ENCODE data around the gene ARHGEF39.
"Not testable (repeated sequence)": the region's sequence is repeated elsewhere in the genome, so short reads cannot be mapped to it uniquely, and the experiment has no call there.

ARHGEF39 gene

DNA sequence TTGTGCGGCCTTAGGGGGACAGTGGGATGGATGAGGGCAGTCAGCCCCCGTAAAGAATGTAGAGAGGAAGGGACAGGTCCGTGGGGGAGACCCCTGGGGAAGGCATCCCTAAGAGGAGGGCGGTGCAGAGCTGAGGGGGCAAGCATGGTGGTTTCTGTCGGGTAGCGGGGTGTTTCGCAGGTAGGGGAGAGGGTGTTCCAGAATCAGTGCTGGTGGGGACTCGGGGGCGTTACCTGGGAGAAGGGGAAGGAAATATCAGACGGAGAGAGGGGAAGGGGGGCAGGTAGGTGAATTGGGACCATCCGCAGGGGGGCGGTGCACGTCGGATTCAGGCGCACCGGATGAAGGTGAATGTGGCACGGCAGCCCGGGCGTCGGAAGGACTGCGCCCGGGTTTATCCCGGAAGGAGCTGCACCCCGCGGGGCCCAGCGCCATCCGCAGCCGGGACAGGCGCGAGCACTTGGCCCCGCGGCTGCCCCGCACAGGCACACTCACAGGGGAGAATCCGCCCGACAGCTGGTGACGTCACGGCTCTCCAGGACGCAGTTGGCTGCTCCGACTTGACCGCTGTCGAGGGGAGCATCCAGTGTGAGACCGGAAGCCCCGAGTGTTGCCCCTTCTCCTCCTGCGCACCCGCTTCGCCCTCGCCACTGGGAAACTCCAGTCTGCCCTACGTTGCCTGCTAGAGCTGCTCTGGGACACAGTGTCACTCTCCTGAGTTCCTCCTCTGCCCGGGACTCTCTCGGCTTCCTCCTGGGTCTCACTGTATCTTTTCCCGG lies 48.1 kb downstream of the ARHGEF39 start:
- Histone ChIP-seq H3K4me1 (ENCODE audit: control insufficient read depth in 2 of 2, insufficient read depth in 1 of 2, low read depth in 1 of 2, low read length in 2 of 2) (peaks cover 0 to 15% of the 10 kb centered on the region in 2 donors), H3K4ac (ENCODE audit: low read length) (no peak overlapping the region), H3K4me3 (ENCODE audit: low read length in 2 of 2) (peak overlapping the region; percentile 8 to 72), H2AK5ac (ENCODE audit: low read depth, low read length) (peak overlapping the region; percentile 77), H3K79me1 (ENCODE audit: low read depth, low read length) (no peaks in the 10 kb centered on the region), H2BK120ac (ENCODE audit: low read depth, low read length) (no peak overlapping the region), H3K9ac (ENCODE audit: low read depth, low read length, poor library complexity) (peak overlapping the region; percentile 76), H3K9me3 (replicated peaks in 1 of 2; ENCODE audit: control insufficient read depth in 2 of 2, insufficient read depth in 1 of 2, low read depth in 1 of 2, low read length in 2 of 2) (peaks cover 0 to 7% of the 10 kb centered on the region in 2 donors), H2BK15ac (ENCODE audit: low read length) (no peak overlapping the region), H3K18ac (ENCODE audit: low read length) (peak overlapping the region; percentile 78), H3K4me2 (ENCODE audit: insufficient read depth, low read length, poor library complexity, severe bottlenecking) (peak overlapping the region; percentile 47), H3K23ac (ENCODE audit: low read depth, low read length, poor library complexity) (peak overlapping the region; percentile 58), H2AFZ (ENCODE audit: low read length) (peak overlapping the region; percentile 71), H2BK5ac (ENCODE audit: low read length) (no peak overlapping the region), H3K27me3 (ENCODE audit: control insufficient read depth in 3 of 3, insufficient read depth in 3 of 3, low read depth in 1 of 3, low read length in 3 of 3) (peaks cover 7 to 78% (median 34%) of the 10 kb centered on the region in 3 experiments), H3K14ac (ENCODE audit: low read length) (no peak overlapping the region), H3K27ac (replicated peaks; ENCODE audit: low read length) (no peak overlapping the region), H3K36me3 (replicated peaks in 1 of 2; ENCODE audit: control insufficient read depth in 2 of 2, insufficient read depth in 2 of 2, low read length in 2 of 2) (no peaks in the 10 kb centered on the region), H2BK12ac (ENCODE audit: low read length) (no peak overlapping the region), H4K91ac (ENCODE audit: low read depth, low read length, poor library complexity) (no peak overlapping the region), H4K8ac (ENCODE audit: low read depth, low read length) (peak overlapping the region; percentile 19)
- no CpG with 5 or more reads among the region's 51 CpGs for WGBS, 2 donors (ENCODE audit: extremely low coverage in 2 of 2, insufficient read length in 2 of 2, insufficient replicate concordance in 1 of 2)
- no peak for DNase-seq (ENCODE audit: low spot score)

DNA sequence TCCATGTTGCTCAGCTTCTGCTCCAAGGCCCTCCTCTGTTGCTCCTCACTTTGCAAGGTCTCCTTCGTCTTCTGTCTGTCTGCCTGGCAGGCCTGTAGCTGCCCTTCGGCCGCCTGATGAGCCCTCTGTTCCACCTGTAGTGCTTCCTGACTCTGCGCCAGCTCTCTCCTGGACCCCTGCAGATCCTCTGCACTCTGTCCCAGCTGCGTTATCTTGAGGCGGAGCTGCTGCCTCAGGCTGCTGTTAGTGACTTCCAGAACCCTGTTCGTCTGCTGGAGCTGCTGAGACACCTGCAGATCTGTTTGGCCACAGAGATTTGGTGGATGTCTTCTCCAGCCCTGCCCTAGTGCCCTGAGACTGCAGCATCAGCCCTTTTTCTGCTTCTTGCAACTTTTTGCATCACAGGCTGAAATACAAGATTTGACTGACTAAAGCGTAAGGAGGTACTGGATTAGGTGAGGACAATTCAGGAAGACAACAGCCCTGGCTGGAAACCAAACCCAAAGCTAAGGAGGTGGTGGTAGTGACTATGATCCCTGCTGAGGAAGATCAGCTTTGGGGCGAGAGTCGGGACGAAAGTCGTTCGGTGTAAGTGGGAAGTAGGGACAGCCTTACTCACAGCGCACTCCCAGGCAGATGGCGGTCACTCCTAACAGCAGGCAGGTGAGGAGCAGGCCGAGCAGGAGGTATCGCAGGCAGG lies 48.9 kb downstream of the ARHGEF39 start:
- no peak overlapping the region for H3K27ac ChIP-seq (replicated peaks; ENCODE audit: low read length)
- no peak overlapping the region for H3K9ac ChIP-seq (ENCODE audit: low read depth, low read length, poor library complexity)
- H3K4me2 ChIP-seq (ENCODE audit: insufficient read depth, low read length, poor library complexity, severe bottlenecking), result peak overlapping the region; percentile 47
- no peak overlapping the region for H2BK12ac ChIP-seq (ENCODE audit: low read length)
- H4K91ac ChIP-seq (ENCODE audit: low read depth, low read length, poor library complexity), result no peak overlapping the region
- no peak for DNase-seq (ENCODE audit: low spot score)
- peaks cover 7 to 71% (median 34%) of the 10 kb centered on the region in 3 experiments for H3K27me3 ChIP-seq (ENCODE audit: control insufficient read depth in 3 of 3, insufficient read depth in 3 of 3, low read depth in 1 of 3, low read length in 3 of 3)
- H3K4ac ChIP-seq (ENCODE audit: low read length), result no peak overlapping the region
- H3K4me1 ChIP-seq (ENCODE audit: control insufficient read depth in 2 of 2, insufficient read depth in 1 of 2, low read depth in 1 of 2, low read length in 2 of 2), result peaks cover 0 to 15% of the 10 kb centered on the region in 2 donors
- H4K8ac ChIP-seq (ENCODE audit: low read depth, low read length), result no peak overlapping the region
- no peak overlapping the region for H2BK120ac ChIP-seq (ENCODE audit: low read depth, low read length)
- no peaks in the 10 kb centered on the region for H3K36me3 ChIP-seq (replicated peaks in 1 of 2; ENCODE audit: control insufficient read depth in 2 of 2, insufficient read depth in 2 of 2, low read length in 2 of 2)
- no peak overlapping the region for H3K14ac ChIP-seq (ENCODE audit: low read length)
- no peak overlapping the region for H2BK5ac ChIP-seq (ENCODE audit: low read length)
- peak overlapping the region; percentile 78 for H3K18ac ChIP-seq (ENCODE audit: low read length)
- H2AK5ac ChIP-seq (ENCODE audit: low read depth, low read length), result no peak overlapping the region
- H3K4me3 ChIP-seq (ENCODE audit: low read length in 2 of 2), result no peak overlapping the region
- H2BK15ac ChIP-seq (ENCODE audit: low read length), result no peak overlapping the region
- WGBS, 2 donors (ENCODE audit: extremely low coverage in 2 of 2, insufficient read length in 2 of 2, insufficient replicate concordance in 1 of 2), result no CpG with 5 or more reads among the region's 17 CpGs
- peaks cover 0 to 7% of the 10 kb centered on the region in 2 donors for H3K9me3 ChIP-seq (replicated peaks in 1 of 2; ENCODE audit: control insufficient read depth in 2 of 2, insufficient read depth in 1 of 2, low read depth in 1 of 2, low read length in 2 of 2)
- H3K79me1 ChIP-seq (ENCODE audit: low read depth, low read length), result no peaks in the 10 kb centered on the region
- H3K23ac ChIP-seq (ENCODE audit: low read depth, low read length, poor library complexity), result peak overlapping the region; percentile 58
- H2AFZ ChIP-seq (ENCODE audit: low read length), result peak overlapping the region; percentile 71

DNA sequence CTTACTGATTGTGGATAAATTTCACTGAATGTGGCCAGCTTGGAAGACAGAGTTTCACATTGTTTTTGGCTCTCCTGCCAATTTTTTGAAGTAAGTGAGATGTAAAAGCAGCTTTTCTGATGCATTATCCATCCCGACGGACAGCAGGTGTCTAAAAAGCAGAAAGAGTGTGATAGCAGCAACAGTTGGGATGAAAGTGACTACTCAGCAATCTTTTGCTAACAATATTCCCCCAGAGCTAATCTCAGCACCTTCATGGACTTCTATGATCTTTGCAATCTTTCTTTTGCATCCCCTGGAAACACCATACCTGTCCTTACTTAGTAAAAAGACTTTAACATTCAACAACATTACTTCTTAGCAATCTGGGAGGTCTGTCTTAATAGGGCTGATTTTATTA lies 52.2 kb downstream of the ARHGEF39 start:
- WGBS, 2 donors (ENCODE audit: extremely low coverage in 2 of 2, insufficient read length in 2 of 2, insufficient replicate concordance in 1 of 2), result no CpG with 5 or more reads among the region's 2 CpGs
- peaks cover 0 to 3% of the 10 kb centered on the region in 2 donors for H3K9me3 ChIP-seq (replicated peaks in 1 of 2; ENCODE audit: control insufficient read depth in 2 of 2, insufficient read depth in 1 of 2, low read depth in 1 of 2, low read length in 2 of 2)

DNA sequence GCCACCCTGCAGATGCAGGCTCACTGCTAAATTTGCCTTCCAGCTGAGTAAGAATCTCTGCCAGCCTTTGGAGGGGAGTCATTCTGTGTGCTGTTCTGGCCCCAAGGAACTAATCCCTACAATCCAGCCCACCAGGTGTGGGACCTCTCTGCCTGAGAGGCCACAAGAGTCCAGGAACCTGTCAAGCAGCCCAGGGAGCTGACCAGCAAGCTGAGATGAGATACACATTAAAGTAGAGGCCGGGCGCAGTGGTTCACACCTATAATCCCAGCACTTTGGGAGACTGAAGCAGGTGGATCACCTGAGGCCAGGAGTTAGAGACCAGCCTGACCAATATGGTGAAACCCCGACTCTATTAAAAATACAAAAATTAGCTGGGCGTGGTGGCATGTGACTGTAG lies 52.9 kb downstream of the ARHGEF39 start:
- not testable (repeated sequence) for H3K18ac ChIP-seq (ENCODE audit: low read length); H3K4ac ChIP-seq (ENCODE audit: low read length); H3K79me1 ChIP-seq (ENCODE audit: low read depth, low read length); H2BK120ac ChIP-seq (ENCODE audit: low read depth, low read length); H2AFZ ChIP-seq (ENCODE audit: low read length); H2BK5ac ChIP-seq (ENCODE audit: low read length); H2BK15ac ChIP-seq (ENCODE audit: low read length); H4K8ac ChIP-seq (ENCODE audit: low read depth, low read length); H2AK5ac ChIP-seq (ENCODE audit: low read depth, low read length); DNase-seq (ENCODE audit: low spot score); H3K9ac ChIP-seq (ENCODE audit: low read depth, low read length, poor library complexity); H3K23ac ChIP-seq (ENCODE audit: low read depth, low read length, poor library complexity); H4K91ac ChIP-seq (ENCODE audit: low read depth, low read length, poor library complexity); H3K4me2 ChIP-seq (ENCODE audit: insufficient read depth, low read length, poor library complexity, severe bottlenecking); H3K4me1 ChIP-seq (ENCODE audit: control insufficient read depth in 2 of 2, insufficient read depth in 1 of 2, low read depth in 1 of 2, low read length in 2 of 2); H3K27ac ChIP-seq (replicated peaks; ENCODE audit: low read length); H3K4me3 ChIP-seq (ENCODE audit: low read length in 2 of 2); H3K9me3 ChIP-seq (replicated peaks in 1 of 2; ENCODE audit: control insufficient read depth in 2 of 2, insufficient read depth in 1 of 2, low read depth in 1 of 2, low read length in 2 of 2); H3K14ac ChIP-seq (ENCODE audit: low read length); H2BK12ac ChIP-seq (ENCODE audit: low read length)
- WGBS, 2 donors (ENCODE audit: extremely low coverage in 2 of 2, insufficient read length in 2 of 2, insufficient replicate concordance in 1 of 2), result no CpG with 5 or more reads among the region's 4 CpGs
- H3K27me3 ChIP-seq (ENCODE audit: control insufficient read depth in 3 of 3, insufficient read depth in 3 of 3, low read depth in 1 of 3, low read length in 3 of 3), result peaks cover 5 to 38% (median 23%) of the 10 kb centered on the region in 3 experiments
- peaks cover 24 to 36% of the 10 kb centered on the region in 2 donors for H3K36me3 ChIP-seq (replicated peaks in 1 of 2; ENCODE audit: control insufficient read depth in 2 of 2, insufficient read depth in 2 of 2, low read length in 2 of 2)

More for the DNA sequence above, 52.2 kb downstream of the ARHGEF39 start:
- no peaks in the 10 kb centered on the region for H3K79me1 ChIP-seq (ENCODE audit: low read depth, low read length)
- no peak for DNase-seq (ENCODE audit: low spot score)
- H4K8ac ChIP-seq (ENCODE audit: low read depth, low read length), result no peak overlapping the region
- H3K4me2 ChIP-seq (ENCODE audit: insufficient read depth, low read length, poor library complexity, severe bottlenecking), result no peak overlapping the region
- H2AK5ac ChIP-seq (ENCODE audit: low read depth, low read length), result no peak overlapping the region
- H3K4me1 ChIP-seq (ENCODE audit: control insufficient read depth in 2 of 2, insufficient read depth in 1 of 2, low read depth in 1 of 2, low read length in 2 of 2), result peaks cover 0 to 7% of the 10 kb centered on the region in 2 donors
- no peak overlapping the region for H2AFZ ChIP-seq (ENCODE audit: low read length)
- no peak overlapping the region for H2BK120ac ChIP-seq (ENCODE audit: low read depth, low read length)
- H3K27me3 ChIP-seq (ENCODE audit: control insufficient read depth in 3 of 3, insufficient read depth in 3 of 3, low read depth in 1 of 3, low read length in 3 of 3), result peaks cover 7 to 46% (median 30%) of the 10 kb centered on the region in 3 experiments
- H3K36me3 ChIP-seq (replicated peaks in 1 of 2; ENCODE audit: control insufficient read depth in 2 of 2, insufficient read depth in 2 of 2, low read length in 2 of 2), result peaks cover 22 to 28% of the 10 kb centered on the region in 2 donors
- no peak overlapping the region for H3K9ac ChIP-seq (ENCODE audit: low read depth, low read length, poor library complexity)
- no peak overlapping the region for H3K14ac ChIP-seq (ENCODE audit: low read length)
- H3K4ac ChIP-seq (ENCODE audit: low read length), result no peak overlapping the region
- H3K27ac ChIP-seq (replicated peaks; ENCODE audit: low read length), result no peak overlapping the region
- no peak overlapping the region for H4K91ac ChIP-seq (ENCODE audit: low read depth, low read length, poor library complexity)
- no peak overlapping the region for H2BK12ac ChIP-seq (ENCODE audit: low read length)
- no peak overlapping the region for H3K18ac ChIP-seq (ENCODE audit: low read length)
- H2BK15ac ChIP-seq (ENCODE audit: low read length), result no peak overlapping the region
- no peak overlapping the region for H3K23ac ChIP-seq (ENCODE audit: low read depth, low read length, poor library complexity)
- H2BK5ac ChIP-seq (ENCODE audit: low read length), result no peak overlapping the region
- no peak overlapping the region for H3K4me3 ChIP-seq (ENCODE audit: low read length in 2 of 2)

Data from neuronal stem cell (in vitro differentiated cells).